CD4-positive, alpha-beta T cell treated with Interleukin-10 for 1 hour (primary cell): ENCODE data around the gene SLC25A44.
"Not testable (repeated sequence)": the region's sequence is repeated elsewhere in the genome, so short reads cannot be mapped to it uniquely, and the experiment has no call there.

Experiments
- DNase-seq: peaks from one replicate; pipeline ENCODE4 v3.0.0-alpha.2; 2020

The SLC25A44 gene

DNA sequence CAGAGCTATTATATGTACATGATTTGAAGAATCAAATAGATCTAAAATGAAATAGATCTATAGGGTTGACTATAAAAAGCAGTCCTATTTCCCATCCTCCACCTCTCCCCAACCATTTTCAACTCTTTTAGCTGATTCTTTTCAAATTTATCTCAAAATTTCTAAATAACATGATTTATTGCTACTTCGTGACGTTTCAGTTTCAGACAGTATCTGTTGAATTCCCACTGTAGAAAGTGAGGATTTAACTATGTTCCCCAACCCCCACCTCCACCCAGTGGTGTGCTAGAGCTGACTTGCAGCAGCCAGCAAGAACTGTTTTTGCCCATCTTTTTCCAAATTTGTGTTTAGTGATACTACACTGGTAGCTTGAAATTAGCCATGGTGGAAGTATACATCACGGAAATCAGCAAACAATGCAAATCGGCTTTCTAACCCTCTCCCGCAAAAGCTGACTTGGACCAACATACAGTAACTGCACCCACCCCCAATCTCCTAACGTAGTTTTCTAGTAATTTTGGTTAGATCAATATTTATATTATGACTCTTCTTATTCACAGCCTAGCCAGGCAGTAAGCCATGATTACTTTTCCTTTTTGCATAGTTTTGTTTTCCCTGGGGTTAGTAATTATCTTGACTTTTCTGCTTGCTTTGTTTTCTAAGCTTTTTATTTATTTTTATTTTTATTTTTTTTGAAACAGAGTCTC lies 29.6 kb upstream of the SLC25A44 start:
- DNase-seq, result no peak

DNA sequence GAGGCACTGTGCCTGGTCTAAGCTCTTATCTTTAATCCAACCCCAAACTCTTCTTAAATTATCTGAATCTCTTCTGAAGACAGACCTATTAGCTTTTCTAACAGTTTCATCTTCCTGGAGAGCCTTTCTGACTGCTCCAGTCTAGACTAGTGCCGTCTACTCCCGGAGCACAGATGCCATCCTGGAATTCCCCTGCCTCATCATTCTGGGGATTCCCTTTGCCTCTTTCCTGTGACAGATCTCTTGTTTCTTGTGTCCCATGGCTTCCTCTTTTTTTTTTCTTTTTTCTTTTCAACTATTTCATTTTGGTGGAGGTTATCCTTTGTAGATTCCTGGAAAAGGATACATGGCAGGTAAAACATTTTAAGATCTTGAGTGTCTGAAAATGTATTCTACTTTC lies 28.8 kb upstream of the SLC25A44 start:
- DNase-seq, result peak; percentile 17

DNA sequence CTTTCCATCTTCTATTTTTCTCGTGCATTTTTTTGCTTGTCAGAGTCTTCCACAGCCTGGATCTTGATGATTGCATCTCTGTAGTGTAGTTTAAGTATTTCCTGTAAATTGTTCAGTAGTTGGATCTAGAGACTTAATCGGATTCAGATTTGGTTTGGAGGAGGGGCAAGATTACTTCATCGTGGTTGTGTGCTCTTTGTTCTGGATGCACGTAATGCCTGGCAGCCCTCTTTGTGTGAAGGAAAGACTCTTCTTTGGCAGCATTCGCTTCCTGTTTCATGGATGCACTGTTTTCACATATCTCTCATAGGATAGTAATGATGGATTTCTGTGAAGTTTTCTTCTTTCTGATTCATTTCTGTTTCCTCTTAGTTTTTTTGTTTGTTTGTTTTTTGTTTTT lies 26.4 kb upstream of the SLC25A44 start:
- DNase-seq, result no peak

DNA sequence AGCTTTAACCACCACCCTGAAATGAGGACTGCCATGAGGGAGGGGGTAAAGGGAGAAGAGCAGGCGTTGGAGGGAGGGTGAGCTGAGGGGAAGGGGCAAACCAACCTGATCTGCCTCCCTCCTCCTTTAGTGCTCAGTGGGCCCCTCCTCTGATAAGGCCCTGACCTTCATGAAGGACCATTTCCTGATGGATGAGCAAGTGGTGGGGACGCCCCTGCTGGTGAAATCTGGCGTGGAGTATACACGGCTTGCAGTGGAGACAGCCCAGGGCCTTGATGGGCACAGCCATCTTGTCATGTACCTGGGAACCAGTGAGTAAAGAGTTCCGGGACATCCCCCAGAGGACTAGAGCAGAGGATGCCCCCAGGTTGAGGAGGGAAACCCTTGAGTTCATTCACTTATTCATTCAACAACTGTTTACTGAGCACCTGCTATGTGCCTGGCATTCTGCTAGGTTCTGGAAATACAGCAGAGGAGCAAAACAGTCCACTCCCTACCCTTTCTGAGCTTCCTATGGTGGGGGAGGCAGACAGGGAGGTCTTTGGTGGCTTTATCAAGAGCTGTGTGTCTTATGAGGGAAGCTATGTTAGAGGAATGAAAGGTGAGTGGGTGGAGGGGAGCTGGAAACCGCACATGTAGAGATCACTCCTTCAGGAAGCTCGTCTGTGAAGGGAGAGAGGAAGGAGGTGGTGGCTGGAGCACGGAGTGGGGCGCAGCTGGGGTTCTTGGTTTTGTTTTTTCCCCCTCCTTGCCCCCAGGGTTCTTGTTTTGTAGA lies 21.0 kb upstream of the SLC25A44 start:
- DNase-seq, result no peak

DNA sequence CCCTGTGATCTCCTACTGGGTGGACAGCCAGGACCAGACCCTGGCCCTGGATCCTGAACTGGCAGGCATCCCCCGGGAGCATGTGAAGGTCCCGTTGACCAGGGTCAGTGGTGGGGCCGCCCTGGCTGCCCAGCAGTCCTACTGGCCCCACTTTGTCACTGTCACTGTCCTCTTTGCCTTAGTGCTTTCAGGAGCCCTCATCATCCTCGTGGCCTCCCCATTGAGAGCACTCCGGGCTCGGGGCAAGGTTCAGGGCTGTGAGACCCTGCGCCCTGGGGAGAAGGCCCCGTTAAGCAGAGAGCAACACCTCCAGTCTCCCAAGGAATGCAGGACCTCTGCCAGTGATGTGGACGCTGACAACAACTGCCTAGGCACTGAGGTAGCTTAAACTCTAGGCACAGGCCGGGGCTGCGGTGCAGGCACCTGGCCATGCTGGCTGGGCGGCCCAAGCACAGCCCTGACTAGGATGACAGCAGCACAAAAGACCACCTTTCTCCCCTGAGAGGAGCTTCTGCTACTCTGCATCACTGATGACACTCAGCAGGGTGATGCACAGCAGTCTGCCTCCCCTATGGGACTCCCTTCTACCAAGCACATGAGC lies 17.2 kb upstream of the SLC25A44 start:
- DNase-seq, result no peak

DNA sequence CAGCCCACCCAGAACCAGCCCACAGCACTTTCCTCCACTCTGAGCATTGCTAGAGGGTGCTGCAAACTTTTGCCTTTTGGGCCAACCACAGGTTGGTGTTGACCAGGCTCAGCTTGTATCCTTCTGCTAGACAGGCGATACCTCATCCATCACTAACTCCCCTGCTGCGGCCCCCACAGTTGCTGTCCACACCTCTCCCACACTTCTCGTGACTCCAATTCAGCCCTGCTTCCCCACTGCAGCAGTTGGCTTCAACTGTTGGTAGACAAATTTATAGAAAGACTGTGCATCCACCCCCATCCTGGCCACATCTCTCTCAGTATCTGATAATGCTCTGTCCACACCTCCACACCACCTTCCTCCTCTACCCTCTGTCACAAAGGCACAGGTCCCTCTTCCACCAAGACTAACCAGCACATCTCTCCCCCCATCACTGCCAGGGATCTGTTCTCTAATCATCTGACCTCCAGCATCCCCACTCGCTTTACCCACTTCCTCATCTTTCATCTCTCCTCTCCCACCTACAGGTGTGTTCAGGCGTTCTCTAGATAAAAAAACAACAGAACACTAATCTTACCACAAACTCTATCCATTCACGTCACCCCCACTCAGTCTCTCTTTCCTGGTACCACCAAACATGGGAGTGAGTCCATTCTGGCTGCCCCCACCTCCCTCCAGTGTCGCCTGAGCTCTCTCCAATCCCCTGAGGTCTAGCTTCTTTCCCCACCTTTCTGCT lies 15.8 kb upstream of the SLC25A44 start:
- no peak for DNase-seq

DNA sequence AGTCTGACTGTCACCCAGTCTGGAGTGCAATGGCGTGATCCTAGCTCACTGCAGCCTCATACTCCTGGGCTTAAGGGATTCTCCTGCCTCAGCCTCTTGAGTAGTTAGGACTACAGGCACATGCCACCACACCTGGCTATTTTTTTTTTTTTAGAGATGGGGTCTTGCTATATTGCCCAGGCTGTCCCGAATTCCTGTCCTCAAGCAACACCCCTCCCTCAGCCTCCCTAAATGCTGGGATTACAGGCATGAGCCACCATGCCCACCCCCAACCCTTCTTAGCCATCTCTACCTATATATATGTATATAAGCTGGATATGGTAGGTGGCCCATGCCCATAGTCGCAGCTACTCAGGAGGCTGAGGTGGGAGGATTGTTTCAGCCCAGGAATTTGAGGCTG lies 13.4 kb upstream of the SLC25A44 start:
- DNase-seq, result no peak

DNA sequence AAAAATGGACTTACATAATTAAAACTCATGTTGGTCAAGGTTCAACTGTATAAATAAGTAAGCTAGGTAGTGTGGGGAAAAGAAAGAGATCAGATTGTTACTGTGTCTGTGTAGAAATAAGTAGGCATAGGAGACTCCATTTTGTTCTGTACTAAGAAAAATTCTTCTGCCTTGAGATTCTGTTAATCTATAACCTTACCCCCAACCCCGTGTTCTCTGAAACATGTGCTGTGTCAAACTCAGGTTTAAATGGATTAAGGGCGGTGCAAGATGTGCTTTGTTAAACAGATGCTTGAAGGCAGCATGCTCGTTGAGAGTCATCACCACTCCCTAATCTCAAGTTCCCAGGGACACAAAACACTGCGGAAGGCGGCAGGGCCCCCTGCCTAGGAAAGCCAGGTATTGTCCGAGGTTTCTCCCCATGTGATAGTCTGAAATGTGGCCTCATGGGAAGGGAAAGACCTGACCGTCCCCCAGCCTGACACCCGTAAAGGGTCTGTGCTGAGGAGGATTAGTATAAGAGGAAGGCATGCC lies 12.4 kb upstream of the SLC25A44 start:
- not testable (repeated sequence) for DNase-seq

DNA sequence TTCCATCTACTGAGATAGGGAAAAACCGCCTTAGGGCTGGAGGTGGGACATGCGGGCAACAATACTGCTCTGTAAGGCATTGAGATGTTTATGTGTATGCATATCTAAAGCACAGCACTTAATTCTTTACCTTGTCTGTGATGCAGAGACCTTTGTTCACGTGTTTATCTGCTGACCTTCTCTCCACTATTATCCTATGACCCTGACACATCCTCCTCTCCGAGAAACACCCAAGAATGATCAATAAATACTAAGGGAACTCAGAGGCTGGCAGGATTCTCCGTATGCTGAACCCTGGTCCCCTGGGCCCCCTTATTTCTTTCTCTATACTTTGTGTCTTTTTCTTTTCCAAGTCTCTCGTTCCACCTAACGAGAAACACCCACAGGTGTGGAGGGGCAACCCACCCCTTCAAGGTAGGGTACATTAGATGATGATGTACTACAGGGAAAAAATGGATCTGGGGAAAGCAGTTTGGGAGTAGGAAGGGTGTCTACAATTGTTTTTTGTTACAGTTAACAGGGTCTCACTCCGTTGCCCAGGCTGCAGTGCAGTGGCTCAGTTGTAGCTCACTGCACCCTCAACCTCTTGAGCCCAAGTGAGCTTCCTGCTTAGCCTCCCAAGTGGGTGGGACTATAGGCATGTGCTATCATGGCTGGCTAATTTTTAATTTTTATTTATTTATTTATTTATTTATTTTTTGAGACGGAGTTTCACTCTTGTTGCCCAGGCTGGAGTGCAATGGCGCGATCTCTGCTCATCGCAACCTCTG lies 11.7 kb upstream of the SLC25A44 start:
- not testable (repeated sequence) for DNase-seq

DNA sequence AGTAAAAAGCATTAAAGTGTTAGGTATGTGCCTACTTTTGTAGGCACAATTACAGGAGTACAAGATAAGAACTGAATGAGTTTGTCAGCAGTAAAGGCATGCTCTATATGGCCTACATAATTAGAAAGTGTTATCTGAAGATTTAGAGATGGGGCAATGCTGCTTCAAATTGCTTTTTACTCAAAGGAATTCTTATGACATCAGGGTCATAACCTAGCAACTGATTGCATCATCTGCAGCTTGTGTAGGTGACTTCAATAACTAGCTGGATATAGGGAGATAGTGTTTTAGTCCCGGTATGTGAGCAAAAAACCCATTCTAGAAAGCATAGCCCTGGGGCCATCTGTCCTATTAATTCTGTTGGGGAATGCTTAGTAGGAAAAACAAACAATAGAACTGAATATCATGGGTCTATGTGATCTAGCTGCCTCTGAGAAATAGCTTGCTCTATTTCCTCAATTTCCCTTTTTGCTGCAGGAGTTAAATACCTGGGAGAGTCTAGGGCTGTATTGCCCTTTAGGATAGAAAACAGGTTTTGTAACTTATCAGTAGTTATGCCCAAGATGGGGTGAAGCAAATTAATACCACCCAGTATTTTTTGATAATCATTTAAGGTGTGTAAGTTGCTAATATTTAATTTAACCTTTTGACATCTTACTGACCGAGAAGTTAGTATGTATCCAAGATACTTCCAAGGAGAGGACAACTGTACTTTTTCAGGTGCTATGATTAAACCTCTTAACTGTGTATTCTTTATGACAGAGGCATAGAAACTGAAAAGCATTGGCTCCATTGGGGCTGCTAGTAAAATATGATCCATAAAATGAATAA lies 7.3 kb upstream of the SLC25A44 start:
- not testable (repeated sequence) for DNase-seq

DNA sequence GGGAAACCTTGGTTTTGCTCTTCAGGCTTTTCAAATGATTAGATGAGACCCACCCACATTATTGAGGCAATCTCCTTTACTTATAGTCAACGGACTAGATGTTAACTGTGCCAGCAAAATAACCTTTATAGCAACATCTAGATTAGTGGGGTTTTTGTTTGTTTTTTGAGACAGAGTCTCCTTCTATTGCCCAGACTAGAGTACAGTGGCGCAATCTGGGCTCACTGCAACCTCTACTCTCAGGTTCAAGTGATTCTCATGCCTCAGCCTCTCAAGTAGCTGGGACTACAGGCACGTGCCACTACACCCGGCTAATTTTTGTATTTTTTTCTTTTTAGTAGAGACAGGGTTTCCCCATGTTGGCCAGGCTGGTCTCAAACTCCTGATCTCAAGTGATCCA lies 3.6 kb upstream of the SLC25A44 start:
- DNase-seq, result not testable (repeated sequence)

DNA sequence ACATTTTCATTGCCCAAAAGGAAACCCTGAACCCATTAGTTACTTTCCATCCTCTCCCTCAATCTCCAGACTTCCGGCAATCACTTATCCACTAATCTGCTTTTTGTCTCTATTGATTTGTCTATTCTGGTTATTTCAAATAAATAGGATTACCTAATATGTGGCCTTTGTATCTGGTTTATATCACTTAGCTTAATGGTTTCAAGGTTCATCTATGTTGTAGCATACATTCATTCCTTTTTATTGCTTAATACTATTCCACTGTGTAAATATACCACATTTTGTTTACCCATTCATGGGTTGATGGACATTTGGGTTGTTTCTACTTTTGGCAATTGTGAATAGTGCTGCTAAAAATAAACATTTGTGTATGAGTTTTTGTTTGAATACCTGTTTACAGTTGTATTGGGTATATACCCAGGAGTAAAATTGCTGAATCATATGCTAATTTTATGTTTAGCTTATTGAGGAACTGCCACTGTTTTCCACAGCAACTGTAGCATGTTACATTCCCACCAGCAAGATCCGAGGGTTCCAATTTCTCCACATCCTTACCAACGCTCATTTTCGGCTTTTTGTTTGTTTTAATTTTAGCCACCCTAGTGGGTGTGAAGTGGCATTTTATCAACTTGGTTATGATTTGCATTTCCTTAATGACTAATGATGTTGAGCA lies 2.5 kb upstream of the SLC25A44 start:
- no peak for DNase-seq

DNA sequence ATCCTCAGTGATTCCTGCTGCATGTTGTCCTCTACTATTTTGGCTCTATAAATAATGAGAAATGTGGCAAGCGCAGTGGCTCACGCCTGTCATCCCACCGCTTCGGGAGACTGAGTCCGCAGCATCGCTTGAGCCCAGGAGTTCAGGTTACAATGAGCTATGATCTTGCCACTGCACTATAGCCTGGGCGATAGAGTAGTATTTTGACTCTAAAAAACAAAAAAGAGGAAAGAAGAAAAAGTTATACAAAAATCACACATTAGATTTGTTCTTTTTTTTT lies 756 bp upstream of the SLC25A44 start:
- DNase-seq, result no peak

DNA sequence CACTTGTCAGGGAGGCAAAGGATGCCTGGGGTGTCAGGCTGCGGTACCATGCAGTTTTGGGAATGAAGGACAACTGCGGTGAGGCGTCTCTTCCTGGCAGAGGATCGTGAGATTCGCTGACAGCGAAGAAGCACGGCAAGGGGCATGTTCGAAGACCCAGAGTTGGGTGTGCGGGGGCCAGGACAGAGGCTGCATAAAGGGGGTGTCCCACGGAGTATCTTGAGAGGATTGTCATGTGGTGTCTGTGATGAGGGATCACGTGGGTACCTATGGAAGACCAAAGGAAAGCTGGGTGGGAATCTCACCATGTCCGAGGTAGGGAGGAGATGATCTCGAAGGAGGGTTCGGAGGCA lies 372 bp downstream of the SLC25A44 start:
- no peak for DNase-seq

DNA sequence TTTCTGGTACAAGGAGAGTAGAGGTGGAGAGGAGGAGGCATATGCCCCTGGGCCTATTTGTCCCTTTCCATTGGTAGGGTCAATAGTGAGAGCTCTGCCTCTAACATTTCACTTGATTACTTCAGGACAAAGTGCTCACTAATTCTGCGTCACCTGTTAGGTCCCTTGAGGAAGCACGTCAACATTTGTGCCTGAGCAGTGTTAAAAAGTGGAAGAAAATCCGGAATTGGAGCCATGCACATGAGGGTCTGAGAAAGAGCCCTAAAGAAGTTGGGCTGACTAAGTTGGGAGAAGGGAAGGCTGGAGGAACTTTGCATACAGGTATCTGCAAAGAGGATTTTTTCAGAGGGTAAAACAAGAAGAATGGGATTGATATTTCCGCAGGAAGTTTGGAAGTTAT lies 1.9 kb downstream of the SLC25A44 start:
- DNase-seq, result no peak

DNA sequence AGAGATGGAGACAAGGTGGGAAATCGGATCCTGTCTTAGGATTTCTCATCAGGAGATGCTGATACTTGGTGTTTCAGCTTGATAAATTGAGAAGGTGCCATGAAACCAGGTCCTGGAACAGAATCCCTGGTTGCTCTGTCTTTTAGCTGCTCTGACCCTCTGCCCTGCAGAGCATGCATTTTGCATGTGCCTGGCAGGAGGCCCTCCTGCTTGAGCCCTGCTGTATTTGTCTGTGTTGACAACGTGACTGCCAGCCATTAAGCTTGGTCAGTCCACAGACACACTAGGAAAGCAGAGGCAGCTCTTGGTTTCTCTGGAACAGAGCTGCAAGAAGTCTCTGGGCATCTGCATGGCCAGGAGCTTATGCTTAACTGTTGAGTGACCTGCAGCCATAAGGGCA lies 2.5 kb downstream of the SLC25A44 start:
- DNase-seq, result no peak

DNA sequence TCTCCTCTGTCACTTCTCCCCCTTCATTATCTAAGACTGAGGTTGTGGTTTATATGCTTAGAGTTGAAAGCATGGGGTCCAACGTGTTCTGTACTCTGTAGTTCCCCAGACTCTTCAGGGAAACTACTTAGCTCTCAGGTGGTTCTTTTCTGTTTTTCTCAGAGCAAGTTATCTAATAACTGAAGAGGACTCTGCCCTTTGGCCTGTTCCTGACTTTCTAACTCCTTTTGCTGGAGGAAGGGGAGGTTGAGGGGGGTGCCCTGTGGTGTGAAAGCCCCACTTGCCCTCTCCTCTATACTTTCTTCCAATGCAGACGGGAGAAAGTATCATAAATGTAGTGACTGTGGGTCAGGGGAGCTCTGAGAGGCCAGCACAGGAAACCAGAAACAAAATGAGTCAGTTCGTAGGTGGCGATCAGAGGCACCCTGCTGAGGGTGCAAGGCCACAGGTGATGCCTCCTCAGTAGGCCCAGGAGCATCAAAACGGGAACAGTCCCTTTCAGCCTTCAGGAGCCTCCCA lies 5.0 kb downstream of the SLC25A44 start:
- no peak for DNase-seq

DNA sequence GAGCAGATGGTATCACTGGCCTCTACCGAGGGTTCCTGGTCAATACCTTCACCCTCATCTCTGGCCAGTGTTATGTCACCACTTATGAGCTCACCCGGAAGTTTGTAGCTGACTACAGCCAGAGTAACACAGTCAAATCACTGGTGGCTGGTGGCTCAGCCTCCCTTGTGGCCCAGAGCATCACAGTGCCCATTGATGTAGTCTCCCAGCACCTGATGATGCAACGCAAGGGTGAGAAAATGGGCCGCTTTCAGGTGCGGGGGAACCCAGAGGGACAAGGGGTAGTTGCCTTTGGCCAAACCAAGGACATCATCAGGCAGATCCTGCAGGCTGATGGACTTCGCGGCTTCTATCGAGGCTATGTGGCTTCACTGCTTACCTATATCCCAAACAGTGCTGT lies 6.1 kb downstream of the SLC25A44 start:
- DNase-seq, result no peak

DNA sequence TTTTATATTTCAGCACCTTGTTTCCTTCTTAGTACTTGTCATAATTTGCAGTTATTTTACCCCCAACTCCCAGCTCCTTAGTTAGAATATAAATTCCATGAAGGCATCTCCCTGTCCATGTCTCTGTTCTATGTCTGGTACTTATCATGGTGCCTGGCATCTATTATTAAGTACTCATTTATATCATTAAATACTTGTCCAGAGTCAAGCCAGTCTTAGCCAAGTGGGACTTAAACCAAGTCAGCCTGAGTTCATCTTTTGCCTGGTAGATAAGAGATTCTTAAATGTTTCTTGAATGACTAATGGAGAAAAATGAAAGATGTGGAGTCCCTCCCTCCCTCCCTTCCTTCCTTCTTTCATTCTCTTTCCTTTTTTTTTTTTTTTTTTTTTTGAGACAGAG lies 9.4 kb downstream of the SLC25A44 start:
- DNase-seq, result no peak

DNA sequence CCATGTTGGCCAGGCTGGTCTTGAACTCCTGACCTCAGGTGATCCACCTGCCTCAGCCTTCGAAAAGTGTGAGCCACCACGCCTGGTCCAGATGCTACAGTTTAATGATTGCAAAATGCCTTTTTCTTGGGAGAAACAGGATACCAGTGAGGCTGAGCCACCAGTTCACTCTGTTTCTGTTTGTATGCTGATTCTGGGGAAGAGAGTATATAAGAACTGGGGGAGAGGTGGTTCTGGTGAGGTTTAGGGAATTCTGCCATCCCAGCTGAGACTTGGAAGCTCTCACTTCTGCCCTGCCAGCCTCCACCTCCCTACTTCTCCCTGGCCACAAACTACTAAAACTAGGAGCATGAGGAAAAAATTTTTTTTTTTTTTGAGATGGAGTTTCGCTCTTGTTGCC lies 10.8 kb downstream of the SLC25A44 start:
- DNase-seq, result no peak

DNA sequence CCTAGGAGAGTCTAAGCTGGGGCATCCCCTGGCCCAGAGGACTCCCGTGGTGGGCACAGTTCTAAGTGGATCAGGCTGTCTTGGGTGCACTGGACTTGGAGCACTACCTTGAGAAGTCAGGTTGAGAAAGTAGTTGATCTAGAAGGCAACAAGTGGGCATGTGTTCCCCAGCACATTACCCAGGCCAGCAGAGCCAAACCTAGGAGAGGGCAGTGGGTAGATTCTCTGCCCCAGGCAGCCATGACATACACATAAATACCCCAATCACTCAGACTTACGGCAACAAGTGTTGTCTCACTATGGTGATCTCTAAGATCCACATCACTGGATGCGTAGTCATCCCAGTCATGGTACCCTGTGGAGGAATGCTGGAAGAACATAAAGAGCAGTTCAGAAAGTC lies 17.3 kb downstream of the SLC25A44 start:
- no peak for DNase-seq
